Upper lobe of right lung (tissue), 1 donor: ENCODE results near the gene CAMTA1. TPM values are rescaled to one million over a fixed set of nuclear protein-coding genes. Genes with fewer than 3 reads are reported as not detected.

Experiments
- ATAC-seq: fragments of 200-7000 bp; cut with Tn5 transposase; one replicate; pipeline ENCODE4 v1.9.1; 2020; ENCODE audit warnings: mild to moderate bottlenecking, moderate library complexity
- DNase-seq: peaks from one replicate; pipeline ENCODE4 v3.0.0-alpha.2; 2020
- H3K27ac ChIP-seq: fragments of 200-600 bp; one replicate; pipeline ENCODE4 v1.8.0; 2022
- H3K27me3 ChIP-seq: fragments of 200-600 bp; one replicate; pipeline ENCODE4 v1.8.0; 2022; ENCODE audit warnings: mild to moderate bottlenecking
- H3K36me3 ChIP-seq: fragments of 200-600 bp; one replicate; pipeline ENCODE4 v1.8.0; 2022
- H3K4me1 ChIP-seq: fragments of 200-600 bp; one replicate; pipeline ENCODE4 v1.8.0; 2022
- H3K4me3 ChIP-seq: fragments of 200-600 bp; one replicate; pipeline ENCODE4 v1.8.0; 2022; ENCODE audit warnings: mild to moderate bottlenecking
- H3K9me3 ChIP-seq: fragments of 200-600 bp; one replicate; pipeline ENCODE4 v1.8.0; 2022
- CTCF ChIP-seq: fragments of 200-600 bp; IDR thresholded peaks from one replicate; pipeline ENCODE4 v1.8.0; 2022; ENCODE audit warnings: antibody characterized with exemption
- intact Hi-C: fragments of 100-400 bp; cut with DNase I; formaldehyde crosslinking; loops from one replicate; pipeline ENCODE4 v1.11.0; 2022
- total RNA-seq: library from RNA; stranded (reverse); fragmentation: NEBNext Ultra II Directional; extraction: Animal tissue kit (Norgen Biotek cat#: 25700); gene quantifications from one replicate; pipeline ENCODE4 v1.2.1, GENCODE V29; 2021
- donor health status: DM: no; HTN: yes; CAD: no; lungs with severe emphysema.

Gene CAMTA1
- total RNA-seq, 1 donor from 2014 or later = 63.4 TPM

GRCh38 chr1:7300893-7301663, 515.8 kb downstream of the CAMTA1 start:
- Histone ChIP-seq H3K27ac (no peak overlapping the region), H3K27me3 (peaks cover 16% of the 10 kb centered on the region), H3K4me1 (no peaks in the 10 kb centered on the region), H3K4me3 (no peak overlapping the region), H3K36me3 (no peaks in the 10 kb centered on the region), H3K9me3 (no peaks in the 10 kb centered on the region)
- no peak for ATAC-seq
- TF ChIP-seq CTCF = no peak
- intact Hi-C loops = no loop called here
- DNase-seq = no peak

GRCh38 chr1:7301664-7301981, 516.4 kb downstream of the CAMTA1 start:
- Histone ChIP-seq H3K4me1 (no peaks in the 10 kb centered on the region), H3K27me3 (peaks cover 16% of the 10 kb centered on the region), H3K27ac (no peak overlapping the region), H3K9me3 (no peaks in the 10 kb centered on the region), H3K4me3 (no peak overlapping the region), H3K36me3 (no peaks in the 10 kb centered on the region)
- ATAC-seq = no peak
- TF ChIP-seq CTCF = no peak
- no peak for DNase-seq
- intact Hi-C loops = no loop called here

GRCh38 chr1:7302126-7302525, 516.9 kb downstream of the CAMTA1 start:
- TF ChIP-seq CTCF = no peak
- no peak for ATAC-seq
- Histone ChIP-seq H3K4me3 (no peak overlapping the region), H3K27me3 (peaks cover 16% of the 10 kb centered on the region), H3K9me3 (no peaks in the 10 kb centered on the region), H3K4me1 (no peaks in the 10 kb centered on the region), H3K27ac (no peak overlapping the region), H3K36me3 (no peaks in the 10 kb centered on the region)
- intact Hi-C loops = no loop called here
- DNase-seq = no peak

GRCh38 chr1:7302873-7303272, 517.6 kb downstream of the CAMTA1 start:
- no peaks in the 10 kb centered on the region for H3K36me3 ChIP-seq
- intact Hi-C loops = no loop called here
- no peaks in the 10 kb centered on the region for H3K9me3 ChIP-seq
- DNase-seq (no peak), ATAC-seq (no peak)
- no peak overlapping the region for H3K27ac ChIP-seq
- no peak overlapping the region for H3K4me3 ChIP-seq
- no peaks in the 10 kb centered on the region for H3K4me1 ChIP-seq
- no peak for TF ChIP-seq CTCF
- H3K27me3 ChIP-seq = peaks cover 16% of the 10 kb centered on the region

- no peaks in the 10 kb centered on the region for H3K36me3 ChIP-seq
- ATAC-seq = no peak
- H3K9me3 ChIP-seq = no peaks in the 10 kb centered on the region
- TF ChIP-seq CTCF = no peak
- H3K4me1 ChIP-seq = no peaks in the 10 kb centered on the region
- no peak overlapping the region for H3K4me3 ChIP-seq
- H3K27me3 ChIP-seq = peaks cover 11% of the 10 kb centered on the region
- DNase-seq = no peak
- no peak overlapping the region for H3K27ac ChIP-seq
- intact Hi-C loops = no loop called here
Observed at GRCh38 chr1:7303554-7304317, 518.5 kb downstream of the CAMTA1 start.
